ENCODE results near the gene CDH6.
A peak's percentile ranks its signal among the peaks of the same experiment; 100 is the strongest.

Gene CDH6

DNA sequence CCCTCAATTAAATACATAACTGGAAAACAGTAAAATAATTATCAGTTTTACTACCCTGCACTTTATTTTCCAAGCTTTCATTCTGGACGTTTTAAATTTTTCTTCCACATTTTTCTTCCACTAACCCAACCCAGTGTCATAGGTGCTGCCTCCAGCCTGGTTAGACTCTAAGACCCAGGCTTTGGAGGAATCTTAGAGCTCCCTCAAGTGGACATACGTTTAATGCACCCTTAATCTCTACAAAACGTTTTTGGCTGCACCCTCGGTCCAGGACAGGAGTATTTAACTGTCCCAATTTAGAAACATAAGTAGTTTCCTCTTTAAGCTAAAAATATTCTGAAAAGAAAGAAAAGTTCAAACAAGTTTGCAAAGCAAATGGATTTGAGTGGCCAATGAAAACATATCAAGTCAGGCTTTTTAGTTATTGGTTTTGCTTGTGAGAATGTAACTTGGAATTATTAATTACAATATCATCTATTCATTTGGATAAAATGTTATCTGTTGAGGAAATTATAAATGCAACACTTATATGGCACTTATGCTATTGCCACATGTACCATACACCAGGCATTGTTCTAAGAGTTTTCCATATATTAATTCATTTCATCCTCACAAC is 38.9 kb downstream of the CDH6 start:
- no peak overlapping the region for H3K4me3 ChIP-seq (ENCODE audit: control insufficient read depth, low read depth, low read length)
- peak; percentile 54 for DNase-seq (ENCODE audit: low read depth)
- TF ChIP-seq, protein P1, sequence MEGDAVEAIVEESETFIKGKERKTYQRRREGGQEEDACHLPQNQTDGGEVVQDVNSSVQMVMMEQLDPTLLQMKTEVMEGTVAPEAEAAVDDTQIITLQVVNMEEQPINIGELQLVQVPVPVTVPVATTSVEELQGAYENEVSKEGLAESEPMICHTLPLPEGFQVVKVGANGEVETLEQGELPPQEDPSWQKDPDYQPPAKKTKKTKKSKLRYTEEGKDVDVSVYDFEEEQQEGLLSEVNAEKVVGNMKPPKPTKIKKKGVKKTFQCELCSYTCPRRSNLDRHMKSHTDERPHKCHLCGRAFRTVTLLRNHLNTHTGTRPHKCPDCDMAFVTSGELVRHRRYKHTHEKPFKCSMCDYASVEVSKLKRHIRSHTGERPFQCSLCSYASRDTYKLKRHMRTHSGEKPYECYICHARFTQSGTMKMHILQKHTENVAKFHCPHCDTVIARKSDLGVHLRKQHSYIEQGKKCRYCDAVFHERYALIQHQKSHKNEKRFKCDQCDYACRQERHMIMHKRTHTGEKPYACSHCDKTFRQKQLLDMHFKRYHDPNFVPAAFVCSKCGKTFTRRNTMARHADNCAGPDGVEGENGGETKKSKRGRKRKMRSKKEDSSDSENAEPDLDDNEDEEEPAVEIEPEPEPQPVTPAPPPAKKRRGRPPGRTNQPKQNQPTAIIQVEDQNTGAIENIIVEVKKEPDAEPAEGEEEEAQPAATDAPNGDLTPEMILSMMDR (conservative IDR thresholded peaks at IDR 0.05; ENCODE audit: control insufficient read depth, insufficient read depth, low read depth, low read length), result peak; percentile 70

DNA sequence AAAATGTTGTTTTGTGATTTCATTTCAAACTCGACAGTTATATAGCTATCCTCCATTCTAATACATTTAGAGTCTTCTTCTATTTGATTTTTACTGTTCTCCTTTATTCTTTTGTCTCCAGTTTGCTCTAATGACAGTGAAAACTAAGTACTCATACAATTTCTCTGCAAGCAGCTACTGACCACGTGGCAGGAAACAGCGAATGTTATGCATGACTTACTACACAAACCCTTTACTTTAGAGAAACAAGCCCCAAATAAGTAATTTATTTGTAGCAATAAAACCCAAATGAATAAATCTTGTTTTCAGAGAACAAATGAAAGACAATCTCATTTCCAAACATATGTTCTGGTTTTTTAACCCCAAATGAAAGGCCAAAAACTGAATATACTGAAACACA is 41.9 kb downstream of the CDH6 start:
- TF ChIP-seq, protein P1 (conservative IDR thresholded peaks at IDR 0.05; ENCODE audit: control insufficient read depth, insufficient read depth, low read depth, low read length), result no peak
- DNase-seq (ENCODE audit: low read depth), result no peak
- no peak overlapping the region for H3K4me3 ChIP-seq (ENCODE audit: control insufficient read depth, low read depth, low read length)

DNA sequence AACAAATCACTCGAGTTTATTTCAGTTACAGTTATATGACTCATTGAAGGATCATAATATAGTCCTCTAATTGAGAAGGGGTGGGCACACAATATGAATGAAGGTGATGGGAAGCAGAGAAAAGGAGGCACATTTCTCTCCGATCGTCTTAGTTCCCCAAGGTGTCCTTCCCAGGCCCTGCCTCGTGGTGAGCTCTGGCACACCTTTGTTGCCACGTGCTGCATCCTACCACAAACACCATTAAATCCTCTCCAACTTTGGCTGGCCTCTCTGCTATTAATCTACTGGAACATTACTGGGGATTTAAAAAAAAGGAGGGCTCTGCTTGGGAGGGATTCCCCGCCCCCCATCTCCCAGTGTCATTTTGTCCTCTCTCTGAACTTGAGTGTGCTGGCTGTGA is 42.9 kb downstream of the CDH6 start:
- TF ChIP-seq, protein P1 (conservative IDR thresholded peaks at IDR 0.05; ENCODE audit: control insufficient read depth, insufficient read depth, low read depth, low read length), result no peak
- no peak for DNase-seq (ENCODE audit: low read depth)
- H3K4me3 ChIP-seq (ENCODE audit: control insufficient read depth, low read depth, low read length), result no peak overlapping the region

DNA sequence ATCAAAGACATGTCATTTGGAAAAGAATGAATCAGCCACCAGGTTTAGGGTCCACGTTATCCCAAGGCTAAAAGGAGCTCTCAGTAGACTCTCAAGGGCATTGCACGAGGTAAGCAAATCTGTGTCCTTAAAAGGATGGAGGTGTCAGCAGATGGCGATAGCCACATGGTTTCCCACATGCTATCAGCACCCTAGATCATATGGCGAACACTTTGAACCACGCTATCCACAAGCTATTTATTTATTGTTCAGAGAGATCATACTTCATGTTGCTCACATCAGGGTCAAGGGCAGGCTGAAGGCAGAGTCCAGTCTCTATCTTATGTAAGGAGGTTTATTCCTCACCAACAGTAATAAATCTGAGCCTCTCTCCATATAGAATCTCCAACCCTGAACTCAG is 43.7 kb downstream of the CDH6 start:
- peak; percentile 21 for DNase-seq (ENCODE audit: low read depth)
- TF ChIP-seq, protein P1 (conservative IDR thresholded peaks at IDR 0.05; ENCODE audit: control insufficient read depth, insufficient read depth, low read depth, low read length), result peak; percentile 8
- H3K4me3 ChIP-seq (ENCODE audit: control insufficient read depth, low read depth, low read length), result no peak overlapping the region

DNA sequence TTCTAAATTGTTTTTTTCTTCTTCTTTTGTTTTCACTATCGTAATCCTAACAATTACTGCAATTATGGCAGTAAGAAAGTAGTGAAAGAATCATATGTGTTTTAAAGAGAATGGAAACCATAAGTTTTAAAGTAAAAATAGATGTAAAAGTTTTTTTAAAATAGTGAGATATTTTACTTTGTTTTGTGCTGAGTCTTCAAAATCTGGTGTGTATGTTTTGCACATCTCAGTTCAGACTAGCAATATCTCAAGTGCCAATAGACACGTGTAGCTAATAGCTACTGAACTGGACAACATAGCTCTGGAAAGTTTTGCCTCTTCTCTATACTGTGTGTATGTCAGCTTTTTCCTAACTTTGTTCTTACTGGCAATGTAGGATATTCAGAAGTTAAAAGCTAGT is 45.0 kb downstream of the CDH6 start:
- no peak for DNase-seq (ENCODE audit: low read depth)
- H3K4me3 ChIP-seq (ENCODE audit: control insufficient read depth, low read depth, low read length), result no peak overlapping the region
- TF ChIP-seq, protein P1 (conservative IDR thresholded peaks at IDR 0.05; ENCODE audit: control insufficient read depth, insufficient read depth, low read depth, low read length), result no peak

DNA sequence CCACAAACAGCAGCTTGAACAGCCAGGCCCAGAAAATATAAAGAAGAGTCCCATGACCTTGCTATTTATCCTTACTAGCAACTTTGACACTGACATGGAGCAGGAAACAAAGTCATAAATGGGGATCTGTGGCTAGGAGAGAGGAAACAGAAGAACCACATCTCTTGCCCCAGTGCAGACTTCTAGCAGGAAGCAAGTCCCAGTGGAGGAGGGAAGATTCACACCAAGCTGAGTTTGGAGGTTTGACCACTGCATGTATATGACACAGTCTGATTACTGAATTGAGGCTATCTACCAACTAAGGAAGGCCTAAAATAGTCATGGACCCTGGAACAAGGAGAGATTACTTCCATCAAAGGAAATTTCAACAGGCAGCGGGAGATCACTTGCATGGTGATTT is 51.4 kb downstream of the CDH6 start:
- H3K4me3 ChIP-seq (ENCODE audit: control insufficient read depth, low read depth, low read length), result no peak overlapping the region
- TF ChIP-seq, protein P1 (conservative IDR thresholded peaks at IDR 0.05; ENCODE audit: control insufficient read depth, insufficient read depth, low read depth, low read length), result no peak
- DNase-seq (ENCODE audit: low read depth), result no peak

DNA sequence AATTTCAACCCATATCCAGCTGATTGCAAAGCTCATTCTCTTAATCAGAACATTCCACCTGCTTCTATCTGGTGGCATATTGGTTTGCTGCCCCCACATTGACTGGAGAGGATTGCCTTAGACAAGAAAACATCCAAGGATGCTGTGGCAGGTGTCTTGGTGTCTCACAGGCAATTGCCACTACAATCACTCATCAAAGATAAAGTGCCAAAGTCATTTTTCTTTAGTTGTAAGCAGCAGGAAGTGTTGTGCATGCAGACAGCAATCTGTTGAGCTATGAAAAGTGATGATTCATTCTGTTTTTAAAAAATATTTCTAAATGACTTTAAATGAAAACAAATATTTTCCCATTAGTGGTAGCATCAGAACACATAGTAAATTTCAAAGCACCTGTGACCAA is 53.9 kb downstream of the CDH6 start:
- TF ChIP-seq, protein P1 (conservative IDR thresholded peaks at IDR 0.05; ENCODE audit: control insufficient read depth, insufficient read depth, low read depth, low read length), result no peak
- no peak for DNase-seq (ENCODE audit: low read depth)
- no peak overlapping the region for H3K4me3 ChIP-seq (ENCODE audit: control insufficient read depth, low read depth, low read length)
